C4-2B (cell line): ENCODE measurements around the gene FLNC.

ENCODE experiments used
- H3K27ac ChIP-seq: fragments of 450-650 bp; 2 replicates; pipeline ENCODE4 v1.5.1; 2017
- ZFX ChIP-seq: fragments of 450-650 bp; IDR thresholded peaks from 2 replicates; pipeline ENCODE4 v1.6.1; 2017
- TF ChIP-seq, protein P1 (sequence below): fragments of 450-650 bp; conservative IDR thresholded peaks from 2 replicates; pipeline ENCODE4 v1.5.1; 2017; ENCODE audit warnings: mild to moderate bottlenecking

Gene FLNC

DNA sequence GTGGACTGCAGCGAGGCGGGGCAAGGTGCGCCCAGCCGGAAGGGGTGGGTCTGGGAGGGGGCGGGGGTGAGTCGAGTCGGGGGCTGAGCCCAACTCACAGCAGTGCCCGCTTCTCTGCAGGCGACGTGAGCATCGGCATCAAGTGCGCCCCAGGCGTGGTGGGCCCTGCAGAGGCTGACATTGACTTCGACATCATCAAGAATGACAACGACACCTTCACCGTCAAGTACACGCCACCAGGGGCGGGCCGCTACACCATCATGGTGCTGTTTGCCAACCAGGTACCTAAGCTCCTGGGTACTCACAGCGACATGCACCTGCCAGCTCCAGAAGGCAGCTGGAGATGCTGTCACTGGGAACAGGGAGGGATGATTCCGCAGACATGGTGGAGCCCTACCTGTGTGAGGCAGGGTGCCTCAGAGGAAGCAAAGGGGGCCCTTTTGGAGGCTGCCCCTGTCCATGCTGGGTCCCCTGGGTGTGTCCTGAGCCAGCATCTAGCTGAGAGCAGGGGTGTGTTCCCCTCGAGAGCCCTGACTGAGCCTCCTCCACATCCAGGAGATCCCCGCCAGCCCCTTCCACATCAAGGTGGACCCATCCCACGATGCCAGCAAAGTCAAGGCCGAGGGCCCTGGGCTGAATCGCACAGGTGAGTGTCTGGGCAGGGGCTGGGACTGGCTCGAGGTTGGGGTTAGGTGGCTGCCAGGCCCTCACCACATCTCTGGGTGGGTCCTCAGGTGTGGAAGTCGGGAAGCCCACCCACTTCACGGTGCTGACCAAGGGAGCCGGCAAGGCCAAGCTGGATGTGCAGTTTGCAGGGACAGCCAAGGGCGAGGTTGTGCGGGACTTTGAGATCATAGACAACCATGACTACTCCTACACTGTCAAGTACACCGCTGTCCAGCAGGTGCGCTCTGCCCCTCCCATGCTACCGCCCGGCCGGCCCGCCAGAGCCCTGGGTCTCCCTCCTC lies 12.8 kb downstream of the FLNC start:
- no peak overlapping the region for H3K27ac ChIP-seq
- TF ChIP-seq ZFX: no peak
- TF ChIP-seq, protein P1, sequence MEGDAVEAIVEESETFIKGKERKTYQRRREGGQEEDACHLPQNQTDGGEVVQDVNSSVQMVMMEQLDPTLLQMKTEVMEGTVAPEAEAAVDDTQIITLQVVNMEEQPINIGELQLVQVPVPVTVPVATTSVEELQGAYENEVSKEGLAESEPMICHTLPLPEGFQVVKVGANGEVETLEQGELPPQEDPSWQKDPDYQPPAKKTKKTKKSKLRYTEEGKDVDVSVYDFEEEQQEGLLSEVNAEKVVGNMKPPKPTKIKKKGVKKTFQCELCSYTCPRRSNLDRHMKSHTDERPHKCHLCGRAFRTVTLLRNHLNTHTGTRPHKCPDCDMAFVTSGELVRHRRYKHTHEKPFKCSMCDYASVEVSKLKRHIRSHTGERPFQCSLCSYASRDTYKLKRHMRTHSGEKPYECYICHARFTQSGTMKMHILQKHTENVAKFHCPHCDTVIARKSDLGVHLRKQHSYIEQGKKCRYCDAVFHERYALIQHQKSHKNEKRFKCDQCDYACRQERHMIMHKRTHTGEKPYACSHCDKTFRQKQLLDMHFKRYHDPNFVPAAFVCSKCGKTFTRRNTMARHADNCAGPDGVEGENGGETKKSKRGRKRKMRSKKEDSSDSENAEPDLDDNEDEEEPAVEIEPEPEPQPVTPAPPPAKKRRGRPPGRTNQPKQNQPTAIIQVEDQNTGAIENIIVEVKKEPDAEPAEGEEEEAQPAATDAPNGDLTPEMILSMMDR: no peak

DNA sequence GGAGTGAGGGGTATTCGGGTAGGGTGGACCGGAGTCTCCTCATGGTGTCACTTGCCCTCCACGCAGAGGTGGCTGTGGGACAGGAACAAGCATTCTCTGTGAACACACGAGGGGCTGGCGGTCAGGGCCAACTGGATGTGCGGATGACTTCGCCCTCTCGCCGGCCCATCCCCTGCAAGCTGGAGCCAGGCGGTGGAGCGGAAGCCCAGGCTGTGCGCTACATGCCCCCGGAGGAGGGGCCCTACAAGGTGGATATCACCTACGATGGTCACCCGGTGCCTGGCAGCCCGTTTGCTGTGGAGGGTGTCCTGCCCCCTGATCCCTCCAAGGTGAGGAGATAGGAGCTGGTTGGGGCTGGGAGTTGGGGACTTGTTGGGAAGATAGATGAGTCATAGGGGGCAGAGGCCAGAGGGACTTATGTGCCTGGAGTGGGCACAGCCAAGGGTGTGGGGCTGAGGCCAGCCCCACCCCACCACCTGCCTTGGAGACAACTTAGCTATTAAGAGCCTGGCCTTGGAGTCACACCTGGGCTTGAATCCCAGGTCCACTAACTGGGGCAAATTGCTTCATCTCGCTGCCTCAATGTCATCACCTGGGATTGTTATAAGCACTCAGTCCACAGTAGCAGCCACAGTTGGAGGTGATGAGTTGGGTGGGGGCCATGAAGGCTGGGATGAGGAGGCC lies 13.9 kb downstream of the FLNC start:
- H3K27ac ChIP-seq: no peak overlapping the region
- no peak for TF ChIP-seq ZFX
- TF ChIP-seq, protein P1: no peak

DNA sequence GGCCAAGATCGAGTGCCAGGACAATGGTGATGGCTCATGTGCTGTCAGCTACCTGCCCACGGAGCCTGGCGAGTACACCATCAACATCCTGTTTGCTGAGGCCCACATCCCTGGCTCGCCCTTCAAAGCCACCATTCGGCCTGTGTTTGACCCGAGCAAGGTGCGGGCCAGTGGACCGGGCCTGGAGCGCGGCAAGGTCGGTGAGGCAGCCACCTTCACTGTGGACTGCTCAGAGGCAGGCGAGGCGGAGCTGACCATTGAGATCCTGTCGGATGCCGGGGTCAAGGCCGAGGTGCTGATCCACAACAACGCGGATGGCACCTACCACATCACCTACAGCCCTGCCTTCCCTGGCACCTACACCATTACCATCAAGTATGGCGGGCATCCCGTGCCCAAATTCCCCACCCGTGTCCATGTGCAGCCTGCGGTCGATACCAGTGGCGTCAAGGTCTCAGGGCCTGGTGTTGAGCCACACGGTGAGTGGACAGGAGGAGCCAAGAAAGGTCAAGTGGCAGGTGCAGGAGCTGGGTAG lies 14.6 kb downstream of the FLNC start:
- H3K27ac ChIP-seq: no peak overlapping the region
- TF ChIP-seq, protein P1: no peak
- no peak for TF ChIP-seq ZFX

DNA sequence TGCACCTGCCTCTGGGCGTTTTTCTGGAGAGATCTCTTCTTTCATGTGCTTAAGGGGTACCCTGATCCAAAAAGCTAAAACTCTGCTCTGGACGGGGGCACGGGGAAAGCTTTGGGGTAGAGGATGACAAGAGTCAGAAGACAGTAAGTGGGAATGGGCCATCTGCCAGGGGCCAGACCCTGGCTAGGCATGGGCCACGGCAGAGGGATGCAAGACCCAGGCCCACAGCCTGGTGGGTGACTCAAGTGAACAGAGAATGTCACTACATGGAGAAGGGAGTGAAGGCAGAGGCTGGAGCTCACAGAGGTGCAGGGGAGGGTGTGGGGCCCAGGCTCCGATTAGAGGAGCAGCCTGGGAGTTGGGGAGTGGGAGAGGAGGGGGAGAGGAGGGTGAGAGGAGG lies 15.3 kb downstream of the FLNC start:
- TF ChIP-seq ZFX: no peak
- TF ChIP-seq, protein P1: no peak
- H3K27ac ChIP-seq: no peak overlapping the region

DNA sequence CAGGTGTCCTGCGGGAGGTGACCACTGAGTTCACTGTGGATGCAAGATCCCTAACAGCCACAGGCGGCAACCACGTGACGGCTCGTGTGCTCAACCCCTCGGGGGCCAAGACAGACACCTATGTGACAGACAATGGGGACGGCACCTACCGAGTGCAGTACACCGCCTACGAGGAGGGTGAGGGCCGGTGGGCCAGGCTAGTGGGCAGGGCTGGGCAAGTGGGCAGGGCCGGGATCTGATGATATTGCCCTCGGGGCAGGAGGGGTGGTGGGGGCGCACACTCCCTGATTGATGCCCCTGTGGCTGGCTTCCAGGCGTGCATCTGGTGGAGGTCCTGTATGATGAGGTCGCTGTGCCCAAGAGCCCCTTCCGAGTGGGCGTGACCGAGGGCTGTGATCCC lies 15.8 kb downstream of the FLNC start:
- no peak overlapping the region for H3K27ac ChIP-seq
- no peak for TF ChIP-seq ZFX
- TF ChIP-seq, protein P1: no peak

DNA sequence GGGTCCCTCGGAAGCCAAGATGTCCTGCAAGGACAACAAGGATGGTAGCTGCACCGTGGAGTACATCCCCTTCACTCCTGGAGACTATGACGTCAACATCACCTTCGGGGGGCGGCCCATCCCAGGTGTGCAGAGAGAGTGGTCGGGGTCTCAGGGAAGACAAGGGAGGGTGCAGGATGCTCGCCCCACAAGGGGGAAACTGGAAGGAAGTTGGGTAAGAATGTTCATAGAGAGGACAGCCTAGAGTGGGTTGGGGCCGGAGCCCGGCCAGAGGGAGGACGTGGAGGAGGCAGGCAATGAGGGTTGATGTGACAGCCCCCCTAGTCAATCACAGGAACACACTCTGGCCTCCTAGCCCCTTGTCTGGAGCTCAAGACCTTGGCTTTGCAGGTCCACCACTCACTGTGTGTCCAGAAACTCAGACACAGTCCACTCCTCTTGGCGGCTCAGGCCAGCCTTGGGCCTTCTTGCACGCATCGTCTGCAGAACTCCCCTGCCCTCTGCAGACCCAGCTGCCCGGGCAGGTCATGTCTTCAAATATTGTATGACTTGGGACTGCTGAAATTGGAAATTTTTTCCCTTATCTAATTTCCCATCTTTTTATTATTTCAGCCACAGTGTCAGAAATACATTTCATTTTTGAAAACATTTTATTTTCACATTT lies 16.7 kb downstream of the FLNC start:
- TF ChIP-seq, protein P1: no peak
- no peak for TF ChIP-seq ZFX
- H3K27ac ChIP-seq: no peak overlapping the region
